Prostate gland (tissue), 2 donors: ENCODE measurements around the gene ZC3H10. TPM values are rescaled to one million over a fixed set of nuclear protein-coding genes. Genes with fewer than 3 reads are reported as not detected.

ENCODE experiments used
- DNase-seq: peaks from one replicate; pipeline ENCODE4 v3.0.0-alpha.2; 2019; ENCODE audit warnings: low spot score
- H3K27ac ChIP-seq, 2 donors: fragments of 200-600 bp; sonication (generic); 2 replicates each; pipeline ENCODE4 v1.5.1; 2017 to 2019
- H3K27me3 ChIP-seq: fragments of 200-600 bp; sonication (generic); replicated peaks from 2 replicates; pipeline ENCODE4 v1.5.1; 2019; ENCODE audit not compliant: insufficient read depth
- H3K36me3 ChIP-seq, 2 donors: fragments of 200-600 bp; sonication (generic); 1 replicate in 1 of 2; 2 replicates in 1 of 2; pipeline versions ENCODE4 v1.5.1 to v1.8.1; 2017 to 2019
- H3K4me1 ChIP-seq: fragments of 200-600 bp; sonication (generic); replicated peaks from 2 replicates; pipeline ENCODE4 v1.5.1; 2019
- H3K4me3 ChIP-seq, 2 donors: fragments of 200-600 bp; sonication (generic); 2 replicates each; pipeline ENCODE4 v1.5.1; 2017 to 2019
- H3K9me3 ChIP-seq: fragments of 200-600 bp; sonication (generic); 2 replicates; pipeline ENCODE4 v1.5.1; 2017
- POLR2A ChIP-seq: fragments of 450-650 bp; IDR thresholded peaks from one replicate; pipeline ENCODE4 v1.6.1; 2016; ENCODE audit warnings: antibody characterized with exemption, mild to moderate bottlenecking
- POLR2AphosphoS5 ChIP-seq: sonication (generic); formaldehyde crosslinking; IDR thresholded peaks from one replicate; pipeline ENCODE4 v1.6.1; 2017; ENCODE audit warnings: antibody characterized with exemption
- WGBS: methylation state at CpG from one replicate; pipeline ENCODE4 v1.1.5; 2018; 5-methylcytosine and 5-hydroxymethylcytosine counted together
- intact Hi-C: fragments of 100-400 bp; cut with DNase I; formaldehyde crosslinking; loops from one replicate; pipeline ENCODE4 v1.14.2; 2022
- total RNA-seq, 2 donors: library from RNA; depleted of rRNA; stranded (reverse); fragments of >200 nt; gene quantifications; one replicate each; pipeline ENCODE4 v1.1.0, GENCODE V29; 2016
- TF ChIP-seq, protein P1 (sequence below), 4 experiments: fragments of 200-600 bp in 2 of 4; fragments of 450-650 bp in 2 of 4; sonication (generic) in 2 of 4; IDR thresholded peaks; 1 replicate in 3 of 4; 2 replicates in 1 of 4; pipeline ENCODE4 v1.5.1; 2016 to 2019; ENCODE audit warnings: antibody characterized with exemption in 4 of 4, mild to moderate bottlenecking in 2 of 4, moderate library complexity in 2 of 4

The ZC3H10 gene
- total RNA-seq, 2 donors from 2014 or later: 4.6 to 9.1 TPM

DNA sequence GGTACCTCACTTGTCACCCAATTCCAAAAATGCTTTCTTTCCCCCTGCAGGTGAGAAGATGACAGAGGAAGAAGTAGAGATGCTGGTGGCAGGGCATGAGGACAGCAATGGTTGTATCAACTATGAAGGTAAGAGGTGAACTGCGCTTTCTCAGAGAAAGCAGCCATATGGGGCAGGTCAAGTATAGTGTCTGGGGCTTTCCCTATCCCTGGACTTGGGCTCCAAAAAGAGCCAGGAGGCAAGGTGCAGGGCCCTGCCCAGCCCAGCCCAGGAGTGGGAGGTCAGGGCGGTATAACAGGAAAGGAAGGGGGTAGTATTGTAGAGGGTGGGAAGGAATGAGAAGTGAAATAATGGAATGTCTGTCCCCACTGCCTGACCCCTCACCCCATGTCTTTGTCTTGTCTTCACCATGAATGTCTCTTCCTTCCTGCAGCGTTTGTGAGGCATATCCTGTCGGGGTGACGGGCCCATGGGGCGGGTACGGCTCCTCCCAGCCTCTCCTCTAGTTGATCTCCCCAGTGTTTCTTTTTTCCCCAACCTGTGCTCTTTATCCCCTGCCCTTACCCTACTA lies 42.2 kb downstream of the ZC3H10 start:
- H3K36me3 ChIP-seq: peaks cover 5 to 12% of the 10 kb centered on the region in 2 donors
- WGBS: 42% methylated on average over 7 of the region's 7 CpGs
- H3K9me3 ChIP-seq: no peaks in the 10 kb centered on the region
- intact Hi-C loops: no loop called here
- no peak for TF ChIP-seq POLR2A
- TF ChIP-seq, protein P1, sequence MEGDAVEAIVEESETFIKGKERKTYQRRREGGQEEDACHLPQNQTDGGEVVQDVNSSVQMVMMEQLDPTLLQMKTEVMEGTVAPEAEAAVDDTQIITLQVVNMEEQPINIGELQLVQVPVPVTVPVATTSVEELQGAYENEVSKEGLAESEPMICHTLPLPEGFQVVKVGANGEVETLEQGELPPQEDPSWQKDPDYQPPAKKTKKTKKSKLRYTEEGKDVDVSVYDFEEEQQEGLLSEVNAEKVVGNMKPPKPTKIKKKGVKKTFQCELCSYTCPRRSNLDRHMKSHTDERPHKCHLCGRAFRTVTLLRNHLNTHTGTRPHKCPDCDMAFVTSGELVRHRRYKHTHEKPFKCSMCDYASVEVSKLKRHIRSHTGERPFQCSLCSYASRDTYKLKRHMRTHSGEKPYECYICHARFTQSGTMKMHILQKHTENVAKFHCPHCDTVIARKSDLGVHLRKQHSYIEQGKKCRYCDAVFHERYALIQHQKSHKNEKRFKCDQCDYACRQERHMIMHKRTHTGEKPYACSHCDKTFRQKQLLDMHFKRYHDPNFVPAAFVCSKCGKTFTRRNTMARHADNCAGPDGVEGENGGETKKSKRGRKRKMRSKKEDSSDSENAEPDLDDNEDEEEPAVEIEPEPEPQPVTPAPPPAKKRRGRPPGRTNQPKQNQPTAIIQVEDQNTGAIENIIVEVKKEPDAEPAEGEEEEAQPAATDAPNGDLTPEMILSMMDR (IDR thresholded peaks at IDR 0.05): peak in 1 of 4 experiments; percentile 11
- no peak for TF ChIP-seq POLR2AphosphoS5
- no peak for DNase-seq
- no peaks in the 10 kb centered on the region for H3K27me3 ChIP-seq
- H3K27ac ChIP-seq: peak overlapping the region; percentile 97 to 98
- H3K4me1 ChIP-seq: peaks cover 12% of the 10 kb centered on the region
- H3K4me3 ChIP-seq: peak overlapping the region; percentile 58 to 71

DNA sequence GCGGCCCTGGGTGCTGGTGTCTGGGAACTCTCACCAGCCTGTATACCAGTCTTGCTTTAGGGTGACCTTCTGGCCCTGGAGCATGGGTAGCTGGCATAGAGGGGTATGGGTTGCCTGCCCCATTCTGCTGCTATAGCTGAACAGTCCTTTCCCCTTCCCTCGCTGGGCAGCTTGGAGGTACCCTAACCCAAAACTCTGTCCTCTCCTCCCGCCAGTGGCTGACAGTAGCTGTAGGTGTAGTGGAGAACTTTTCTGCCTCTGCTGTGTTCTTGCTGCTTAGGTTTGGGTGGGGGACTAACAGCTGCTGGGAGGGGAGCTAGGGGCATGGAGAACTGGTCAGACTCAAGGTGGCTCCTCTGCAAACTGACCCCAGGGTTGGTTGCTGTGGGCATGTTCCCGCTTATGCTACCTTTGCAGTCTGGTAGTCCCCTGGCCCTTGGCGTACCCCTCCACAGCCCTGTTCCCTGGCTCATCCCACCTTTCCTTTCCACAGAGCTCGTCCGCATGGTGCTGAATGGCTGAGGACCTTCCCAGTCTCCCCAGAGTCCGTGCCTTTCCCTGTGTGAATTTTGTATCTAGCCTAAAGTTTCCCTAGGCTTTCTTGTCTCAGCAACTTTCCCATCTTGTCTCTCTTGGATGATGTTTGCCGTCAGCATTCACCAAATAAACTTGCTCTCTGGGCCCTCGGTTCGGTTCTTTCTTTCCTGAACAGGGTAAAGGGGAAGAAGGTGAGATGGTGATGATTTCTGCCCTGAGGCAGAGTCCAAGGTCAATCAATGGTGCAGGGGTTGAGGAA lies 43.0 kb downstream of the ZC3H10 start:
- TF ChIP-seq POLR2A: no peak
- TF ChIP-seq, protein P1 (IDR thresholded peaks at IDR 0.05): no peak
- TF ChIP-seq POLR2AphosphoS5: no peak
- Histone ChIP-seq H3K27me3 (no peaks in the 10 kb centered on the region), H3K4me3 (peak overlapping the region; percentile 58 to 71), H3K36me3 (peaks cover 10 to 14% of the 10 kb centered on the region in 2 donors), H3K9me3 (no peaks in the 10 kb centered on the region), H3K4me1 (peaks cover 12% of the 10 kb centered on the region), H3K27ac (peak overlapping the region; percentile 97 to 98)
- WGBS: 58% methylated on average over 11 of the region's 11 CpGs
- no peak for DNase-seq
- intact Hi-C loops: no loop called here

DNA sequence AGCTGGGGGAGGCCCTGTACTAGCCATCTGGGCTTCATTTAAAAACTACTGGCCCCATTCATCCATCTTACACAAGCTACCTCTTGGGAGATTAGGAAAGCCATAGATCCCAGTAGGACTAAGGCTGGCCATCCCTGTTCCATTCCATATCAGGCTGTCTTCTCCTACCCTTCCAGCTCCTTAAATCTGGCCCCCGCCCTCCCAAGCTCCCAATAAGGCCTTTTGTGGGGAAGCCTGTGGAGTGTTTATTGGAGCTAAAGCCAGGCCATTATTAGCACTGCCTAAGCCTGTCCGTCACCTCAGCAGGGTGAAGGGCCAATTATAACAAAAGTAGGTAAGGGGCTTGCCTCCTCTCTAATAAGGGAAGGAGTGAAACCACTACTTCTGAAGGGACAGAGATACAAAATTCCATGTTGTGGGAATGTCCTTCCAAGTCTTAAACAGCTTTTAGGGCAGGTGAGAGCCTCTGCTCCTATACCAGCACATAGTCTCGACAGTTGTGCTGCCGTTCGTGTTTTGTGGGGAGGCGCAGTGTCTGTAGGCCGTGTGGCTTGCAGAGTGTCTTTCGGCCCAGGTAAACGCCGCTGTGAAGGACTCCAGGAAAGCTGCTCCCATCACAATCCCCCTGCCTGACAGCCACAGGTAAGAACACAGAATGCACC lies 43.8 kb downstream of the ZC3H10 start:
- peaks cover 12% of the 10 kb centered on the region for H3K4me1 ChIP-seq
- peak overlapping the region; percentile 97 to 98 for H3K27ac ChIP-seq
- WGBS: 58% methylated on average over 10 of the region's 10 CpGs
- H3K36me3 ChIP-seq: peaks cover 10 to 19% of the 10 kb centered on the region in 2 donors
- intact Hi-C loops: no loop called here
- H3K9me3 ChIP-seq: no peaks in the 10 kb centered on the region
- TF ChIP-seq, protein P1 (IDR thresholded peaks at IDR 0.05): no peak
- TF ChIP-seq POLR2AphosphoS5 (no peak), POLR2A (no peak)
- no peak for DNase-seq
- H3K4me3 ChIP-seq: no peak overlapping the region
- H3K27me3 ChIP-seq: no peaks in the 10 kb centered on the region

DNA sequence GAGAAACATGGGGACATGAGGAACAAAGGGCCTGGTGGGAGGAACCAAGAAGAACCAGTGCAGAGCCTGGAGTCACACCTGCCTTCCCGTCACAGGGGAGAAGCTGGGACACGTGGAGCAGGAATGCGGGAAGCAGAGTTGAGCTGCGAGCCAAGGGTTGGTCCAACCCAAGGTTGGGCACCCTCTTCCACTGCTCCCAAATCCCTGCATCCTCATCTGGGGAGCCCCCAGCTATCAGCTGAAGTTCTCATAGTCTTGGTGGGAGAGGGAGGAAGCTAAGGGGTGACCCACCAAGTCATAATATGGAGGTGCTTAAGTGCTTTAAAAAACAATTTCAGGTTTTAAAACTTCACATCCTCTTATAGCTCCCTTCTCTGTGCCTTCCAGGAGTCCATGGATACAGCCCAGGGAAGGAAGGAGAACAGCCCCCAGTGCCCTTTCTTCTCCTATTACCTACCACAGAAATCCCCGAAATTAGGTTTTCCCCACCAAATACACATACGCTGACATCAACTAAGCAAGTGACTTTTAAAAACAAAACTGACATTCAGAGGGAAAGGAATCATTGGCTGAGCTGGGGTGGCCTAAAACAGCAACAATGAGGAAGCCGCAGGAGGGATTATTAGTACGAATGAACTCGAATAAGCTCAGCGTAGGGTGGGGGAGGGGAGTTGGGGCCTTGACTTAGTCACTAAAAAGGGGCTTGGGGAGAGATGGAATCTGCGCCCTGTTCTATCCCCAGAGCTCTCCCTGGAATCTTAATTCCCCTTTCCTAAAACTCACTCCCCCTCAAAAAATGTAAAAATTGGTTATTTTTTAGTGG lies 44.6 kb downstream of the ZC3H10 start:
- H3K27me3 ChIP-seq: no peaks in the 10 kb centered on the region
- peaks cover 12% of the 10 kb centered on the region for H3K4me1 ChIP-seq
- peaks cover 10 to 26% of the 10 kb centered on the region in 2 donors for H3K36me3 ChIP-seq
- H3K4me3 ChIP-seq: no peak overlapping the region
- 49% methylated on average over 11 of the region's 11 CpGs for WGBS
- no peaks in the 10 kb centered on the region for H3K9me3 ChIP-seq
- intact Hi-C loops: no loop called here
- H3K27ac ChIP-seq: peak overlapping the region; percentile 97 to 98
- no peak for DNase-seq
- peak; percentile 45 for TF ChIP-seq POLR2AphosphoS5
- TF ChIP-seq POLR2A: no peak
